Sciatic nerve (tissue), 2 donors: ENCODE data around the gene PAGE1. TPM values are rescaled to one million over a fixed set of nuclear protein-coding genes. Genes with fewer than 3 reads are reported as not detected.
"Not testable (repeated sequence)": the region's sequence is repeated elsewhere in the genome, so short reads cannot be mapped to it uniquely, and the experiment has no call there.

ENCODE experiments used
- ATAC-seq: fragments of 200-7000 bp; cut with Tn5 transposase; one replicate; pipeline ENCODE4 v1.9.1; 2020; ENCODE audit warnings: mild to moderate bottlenecking, moderate library complexity
- DNase-seq: peaks from one replicate; pipeline ENCODE4 v3.0.0-alpha.2; 2020; ENCODE audit warnings: low spot score
- intact Hi-C: fragments of 100-400 bp; cut with DNase I; formaldehyde crosslinking; loops from one replicate; pipeline ENCODE4 v1.14.2; 2022
- total RNA-seq: library from RNA; stranded (reverse); fragmentation: NEBNext Ultra II Directional; extraction: Animal tissue kit (Norgen Biotek cat#: 25700); gene quantifications from one replicate; pipeline ENCODE4 v1.2.1, GENCODE V29; 2021
- donor health status: DM: no; HTN: no; CAD: no.
- donor health status: DM: no; HTN: no; CAD: no.

The PAGE1 gene
- total RNA-seq = not detected

DNA sequence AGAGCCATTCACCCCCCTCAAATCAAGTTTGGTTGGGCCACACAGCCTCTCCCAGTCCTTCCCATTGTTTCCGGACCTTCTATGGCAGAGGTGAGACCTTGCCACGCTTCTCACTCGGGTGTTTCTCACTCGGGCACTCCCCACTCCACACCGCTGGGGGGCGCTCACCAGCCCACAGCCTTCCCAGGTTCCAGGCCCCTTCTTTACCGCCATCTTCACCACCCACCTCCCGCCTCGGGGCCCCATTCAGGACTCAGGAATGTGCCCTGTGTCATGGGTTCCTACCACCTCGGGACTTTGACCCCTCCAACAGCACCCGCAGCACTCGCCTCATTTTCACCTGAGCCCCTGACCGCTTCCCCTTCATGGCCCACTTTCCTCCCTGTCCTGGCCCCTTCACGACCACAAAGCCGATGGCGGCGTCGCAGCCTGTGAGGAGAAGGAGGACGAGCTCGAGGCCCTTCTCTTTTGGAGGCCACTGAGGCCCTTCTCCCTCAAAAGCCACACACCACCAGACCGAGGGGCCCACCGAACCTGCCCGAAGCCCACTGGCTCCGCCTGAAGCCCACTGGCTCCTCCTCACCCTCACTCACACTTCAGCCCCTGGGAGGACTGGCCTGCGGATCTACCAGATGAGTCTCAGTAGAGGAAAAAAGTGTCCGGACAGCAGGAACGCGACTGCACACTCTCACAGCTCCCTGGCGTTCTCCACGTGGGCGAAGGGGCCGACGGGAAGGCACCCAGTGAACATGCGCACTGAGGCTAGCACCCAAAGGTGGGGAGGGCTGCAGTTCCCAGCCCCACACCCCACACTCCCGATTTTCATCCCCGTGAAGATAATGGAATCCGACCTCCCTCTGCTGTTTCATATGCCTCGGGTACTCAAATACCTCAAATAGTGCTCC is at the start of gene PAGE1:
PAGE1 (minus strand) TSS at position 709 of the 905 bp plus-strand sequence. CDS start 1,214 bp downstream, outside the sequence.
- DNase-seq (no peak), ATAC-seq (no peak)
- intact Hi-C loops = no loop called here

DNA sequence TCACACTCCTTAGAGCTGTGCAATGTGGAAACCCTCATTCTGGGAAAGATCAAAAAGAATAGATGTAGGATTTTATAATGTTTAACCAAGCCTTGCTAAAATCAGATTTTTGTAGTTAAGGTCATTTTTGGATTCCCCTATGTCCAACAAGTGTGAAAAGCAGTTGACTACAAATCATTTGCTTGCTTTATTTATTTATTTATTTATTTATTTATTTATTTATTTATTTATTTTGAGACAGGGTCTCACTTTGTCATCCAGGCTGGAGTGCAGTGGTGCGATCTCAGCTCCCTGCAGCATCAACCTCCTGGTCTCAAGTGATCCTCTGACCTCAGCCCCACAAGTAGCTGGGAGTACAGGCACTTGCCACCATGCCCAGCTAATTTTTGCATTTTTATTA is 45.7 kb upstream of the PAGE1 start:
- ATAC-seq, DNase-seq, intact Hi-C loops: not testable (repeated sequence)

DNA sequence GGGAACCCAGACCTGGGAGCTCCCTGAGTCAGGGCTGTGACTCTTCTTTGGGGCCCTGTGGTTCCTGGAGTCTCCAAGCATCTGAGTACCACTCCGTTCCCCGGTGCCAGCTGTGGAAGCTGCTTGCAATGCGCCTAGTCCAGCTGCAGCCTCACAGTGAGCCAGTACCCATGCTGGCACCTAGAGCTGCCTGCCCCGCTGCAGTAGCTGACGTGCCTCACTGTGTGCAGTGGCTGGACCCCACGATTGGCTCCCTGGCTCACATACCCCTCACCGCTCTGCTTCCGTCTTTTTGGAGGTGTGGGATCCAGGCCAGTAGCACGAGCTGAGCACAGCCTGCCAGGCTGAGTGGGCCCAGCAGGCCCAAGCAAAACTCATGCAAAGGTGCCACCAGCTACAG is 32.1 kb upstream of the PAGE1 start:
- intact Hi-C loops = no loop called here
- no peak for DNase-seq
- ATAC-seq = no peak

- ATAC-seq = no peak
- intact Hi-C loops = no loop called here
Measured at GRCh38 chrX:49726966-49727365, 31.2 kb upstream of the PAGE1 start.

GRCh38 chrX:49725923-49726904 is 30.4 kb upstream of the PAGE1 start:
- ATAC-seq (no peak), DNase-seq (no peak)
- intact Hi-C loops = no loop called here

More at GRCh38 chrX:49726966-49727365, 31.2 kb upstream of the PAGE1 start:
- DNase-seq = no peak

GRCh38 chrX:49725401-49725800 is 29.6 kb upstream of the PAGE1 start:
- intact Hi-C loops = no loop called here
- ATAC-seq = no peak
- no peak for DNase-seq

DNA sequence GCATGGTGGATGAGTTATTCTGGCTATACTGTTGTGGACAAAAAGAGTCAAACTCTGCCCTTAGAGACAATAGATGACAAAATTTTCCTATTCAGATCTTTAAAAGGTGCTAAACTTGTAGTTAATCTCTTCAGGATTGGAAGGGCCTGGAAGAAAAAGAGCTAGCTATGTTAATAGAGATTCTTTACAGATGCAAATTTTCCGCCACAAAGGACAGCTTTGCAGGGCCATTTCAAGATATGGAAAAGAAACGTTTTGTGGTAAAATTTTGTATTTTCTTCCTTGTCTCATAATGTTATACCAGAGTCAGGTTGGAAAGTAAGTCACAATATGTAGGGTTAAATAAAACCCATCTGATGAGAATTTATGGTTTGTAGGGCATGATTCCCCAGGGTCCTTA is 24.3 kb upstream of the PAGE1 start:
- DNase-seq, intact Hi-C loops, ATAC-seq: not testable (repeated sequence)

- no peak for ATAC-seq
- DNase-seq = no peak
- intact Hi-C loops = no loop called here
Measured at GRCh38 chrX:49712577-49712976, 16.8 kb upstream of the PAGE1 start.

GRCh38 chrX:49710744-49711319 is 15.0 kb upstream of the PAGE1 start:
- no peak for ATAC-seq
- intact Hi-C loops = no loop called here
- DNase-seq = no peak

DNA sequence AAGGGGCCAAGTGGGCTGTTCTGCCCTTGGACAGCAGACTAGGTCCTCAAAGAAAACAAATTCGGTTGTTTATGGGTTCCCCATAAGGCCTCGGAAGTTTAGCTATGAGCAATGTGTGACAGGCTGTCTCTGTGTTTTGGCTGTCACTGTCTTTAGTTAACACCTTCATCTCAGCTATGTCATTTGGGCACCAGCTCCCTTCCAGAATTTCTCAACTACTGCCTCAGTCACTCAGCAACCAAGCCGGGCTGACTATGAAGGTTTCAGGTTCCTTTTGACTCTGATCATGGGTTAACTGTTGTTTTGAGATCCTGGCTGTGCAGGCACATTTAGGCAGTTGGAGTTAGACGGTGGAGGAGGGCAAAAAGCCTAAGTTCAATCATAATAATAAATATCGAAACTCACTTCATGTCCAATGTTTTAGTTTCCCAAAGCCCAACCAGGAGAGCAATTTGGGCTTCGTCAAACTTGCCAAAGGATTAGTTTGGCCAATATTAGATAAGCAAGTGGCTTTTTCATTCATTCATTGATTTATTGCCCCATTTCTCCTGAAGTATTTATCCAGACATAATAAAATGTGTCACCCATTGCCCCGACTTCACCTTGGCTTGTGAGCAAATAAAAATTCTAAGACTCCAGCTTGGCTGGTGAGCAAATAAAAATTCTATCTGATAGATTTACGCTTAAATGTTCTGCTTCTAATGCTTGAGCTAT is 9.1 kb upstream of the PAGE1 start:
- intact Hi-C loops = no loop called here
- DNase-seq = no peak
- no peak for ATAC-seq

GRCh38 chrX:49701933-49702332 is 6.1 kb upstream of the PAGE1 start:
- intact Hi-C loops = no loop called here
- no peak for DNase-seq
- no peak for ATAC-seq

DNA sequence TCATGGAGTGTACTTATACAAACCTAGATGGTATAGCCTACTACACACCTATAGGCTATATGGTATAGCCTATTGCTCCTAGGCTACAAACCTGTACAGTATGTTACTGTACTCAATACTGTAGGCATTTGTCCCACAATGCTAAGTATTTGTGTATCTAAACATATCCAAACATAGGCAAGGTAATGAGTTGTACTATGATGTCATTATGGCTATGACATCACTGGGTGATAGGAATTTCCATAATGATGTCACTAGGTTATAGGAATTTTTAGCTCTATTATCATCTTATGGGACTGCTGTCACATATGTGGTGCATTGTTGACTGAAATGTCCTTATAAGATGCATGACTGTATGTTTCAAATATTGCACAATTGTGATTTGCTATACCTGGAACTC is 5.5 kb upstream of the PAGE1 start:
- ATAC-seq = no peak
- intact Hi-C loops = no loop called here
- no peak for DNase-seq

GRCh38 chrX:49675075-49675719 is 20.6 kb downstream of the PAGE1 start:
- ATAC-seq (no peak), DNase-seq (no peak)
- intact Hi-C loops = no loop called here

GRCh38 chrX:49673394-49673793 is 22.4 kb downstream of the PAGE1 start:
- no peak for ATAC-seq
- intact Hi-C loops = no loop called here
- DNase-seq = no peak

GRCh38 chrX:49664824-49665223 is 31.0 kb downstream of the PAGE1 start:
- DNase-seq (no peak), ATAC-seq (no peak)
- intact Hi-C loops = no loop called here

DNA sequence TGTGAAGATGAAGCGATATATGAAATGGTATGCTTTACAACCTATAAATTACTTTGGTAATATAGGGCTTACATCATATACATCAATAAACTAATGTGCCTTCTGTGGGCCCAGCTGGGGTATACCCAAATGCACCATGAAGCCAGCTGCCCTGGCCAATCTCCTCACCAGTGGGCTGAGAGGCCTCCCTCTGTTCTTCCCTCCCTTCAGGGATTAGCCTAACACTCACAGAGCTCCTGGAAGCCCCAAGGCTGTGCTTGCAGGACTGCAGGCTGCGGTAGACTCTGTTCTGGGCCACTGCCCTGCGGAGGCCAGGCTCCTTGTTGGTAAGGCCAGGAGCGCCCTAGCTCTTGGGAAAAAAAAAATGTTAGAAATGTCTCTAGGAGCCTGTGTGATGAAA is 33.9 kb downstream of the PAGE1 start:
- DNase-seq (no peak), ATAC-seq (no peak)
- intact Hi-C loops = no loop called here

GRCh38 chrX:49659771-49660170 is 36.0 kb downstream of the PAGE1 start:
- ATAC-seq (no peak), DNase-seq (no peak)
- intact Hi-C loops = no loop called here

- DNase-seq (no peak), ATAC-seq (no peak)
- intact Hi-C loops = no loop called here
Measured at GRCh38 chrX:49656533-49656932, 39.3 kb downstream of the PAGE1 start.
